GF-D8 (cell line): ENCODE results near the gene EYS.

Source experiments
- DNase-seq: peaks from one replicate; lab custom pipeline; 2025; lab: John Stamatoyannopoulos, UW

Gene EYS

GRCh38 chr6:64123761-64124633 is 1583.0 kb downstream of the EYS start:
- no peak for DNase-seq

DNA sequence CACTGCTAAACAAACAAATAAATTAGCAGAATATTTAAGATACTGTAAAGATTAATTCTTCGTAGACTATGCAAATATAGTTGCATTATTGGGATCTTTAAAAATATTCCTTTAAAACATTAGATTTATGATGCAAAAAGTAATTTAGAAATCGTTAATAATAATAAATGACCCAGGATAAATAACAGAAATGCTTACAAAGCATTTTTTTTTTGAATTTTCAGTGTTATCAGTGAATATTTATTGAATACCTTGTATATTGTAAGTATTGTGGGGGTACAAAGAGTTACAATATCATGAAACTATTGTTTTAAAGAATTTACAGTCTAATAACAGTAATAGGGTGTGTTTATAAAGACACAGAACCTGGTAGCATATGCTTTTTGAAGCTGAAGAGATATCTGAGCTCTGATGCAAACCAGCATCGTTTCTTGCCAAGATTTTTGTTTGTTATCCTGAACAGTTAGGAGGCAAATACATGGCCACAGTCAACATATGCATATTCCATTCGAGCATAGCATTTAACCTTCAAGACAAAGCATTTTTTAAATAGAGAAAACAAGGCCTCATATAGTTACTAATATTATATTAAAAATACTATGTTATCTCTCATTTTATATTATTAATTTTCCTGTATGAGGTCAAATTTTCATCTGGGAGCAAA is 1584.2 kb downstream of the EYS start:
- DNase-seq, result no peak

DNA sequence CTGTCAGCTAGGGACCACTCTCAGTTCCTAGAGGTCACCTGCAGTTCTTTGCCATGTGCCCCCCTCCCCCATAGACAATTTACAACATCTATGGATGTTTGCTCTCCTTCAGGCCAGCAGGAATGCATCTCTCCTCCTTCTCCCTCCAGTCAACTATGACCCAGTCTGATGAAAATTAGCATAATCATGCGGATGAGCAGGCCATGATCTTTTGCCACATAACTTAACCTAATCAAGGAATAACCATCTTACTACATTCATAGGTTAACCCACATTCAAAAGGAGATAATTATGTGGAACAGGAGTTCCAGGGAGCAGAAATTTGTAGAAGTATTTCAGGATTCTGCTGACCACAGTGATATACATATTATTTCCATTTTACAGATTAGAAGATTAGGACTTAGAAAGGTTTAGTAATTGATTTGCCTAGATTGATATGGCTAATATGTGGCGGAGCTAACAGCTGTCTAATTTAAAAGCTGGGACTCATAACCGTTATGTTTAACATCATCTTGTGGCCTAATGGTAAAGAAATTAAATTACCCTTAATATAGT is 1585.9 kb downstream of the EYS start:
- DNase-seq, result no peak

- no peak for DNase-seq
Observed at GRCh38 chr6:64113704-64114103, 1593.3 kb downstream of the EYS start.

GRCh38 chr6:64104051-64104450 is 1603.0 kb downstream of the EYS start:
- DNase-seq, result no peak

DNA sequence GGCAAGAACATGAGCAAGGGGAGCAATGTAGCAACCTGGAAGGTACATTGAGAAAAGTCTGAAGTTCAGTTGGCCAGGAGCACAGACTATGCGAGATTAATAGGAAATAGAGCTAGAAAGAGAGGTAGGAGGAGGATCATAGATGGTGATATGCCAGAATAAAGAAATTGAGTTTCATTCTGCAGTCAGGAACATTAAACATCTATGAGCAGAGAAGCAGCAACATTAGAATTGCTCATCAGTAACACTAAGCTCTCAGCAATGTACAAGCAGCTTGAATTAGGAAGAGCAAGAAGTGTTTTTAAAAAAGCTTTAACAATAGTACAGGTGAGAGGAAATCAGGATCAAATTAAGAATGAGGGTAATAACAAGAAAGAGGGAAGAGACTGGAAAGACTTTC is 1603.5 kb downstream of the EYS start:
- no peak for DNase-seq

GRCh38 chr6:64100702-64101303 is 1606.2 kb downstream of the EYS start:
- no peak for DNase-seq

DNA sequence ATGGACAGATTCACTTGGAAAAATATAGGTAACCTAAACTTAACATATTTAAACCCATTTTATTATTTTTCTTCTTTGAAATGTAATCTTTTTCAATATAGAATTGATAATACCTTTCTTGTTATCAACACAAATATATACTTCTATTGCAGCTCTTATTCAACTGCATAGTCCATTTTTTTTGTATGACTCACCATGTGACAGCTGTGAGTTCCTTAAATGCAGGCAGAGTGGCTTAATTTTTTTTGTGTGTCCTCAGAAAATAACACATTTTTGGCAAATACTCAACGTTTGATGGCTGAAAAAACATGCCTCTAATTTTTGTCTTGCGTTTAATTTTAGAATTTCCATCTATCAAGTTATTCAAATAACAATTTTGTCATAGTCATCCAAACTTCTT is 1616.7 kb downstream of the EYS start:
- no peak for DNase-seq

DNA sequence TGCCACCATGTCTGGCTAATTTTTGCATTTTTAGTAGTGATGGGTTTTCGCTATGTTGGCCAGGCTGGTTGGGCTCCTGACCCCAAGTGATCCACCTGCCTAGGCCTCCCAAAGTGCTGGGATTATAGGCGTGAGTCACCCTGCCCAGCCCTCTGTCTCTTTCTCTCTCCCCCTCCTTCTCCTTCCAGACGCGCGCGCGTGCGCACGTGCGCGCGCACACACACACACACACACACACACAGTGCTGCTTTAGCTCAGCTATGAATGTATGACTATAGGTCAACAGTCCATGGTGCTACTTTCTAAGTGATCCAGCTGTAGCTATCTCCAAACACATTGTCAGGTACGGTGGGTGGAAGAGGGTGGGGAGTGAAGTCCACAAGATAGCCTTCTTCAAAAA is 1621.9 kb downstream of the EYS start:
- DNase-seq, result no peak

- no peak for DNase-seq
Observed at GRCh38 chr6:64084185-64084663, 1622.8 kb downstream of the EYS start.

GRCh38 chr6:64083261-64083660 is 1623.8 kb downstream of the EYS start:
- DNase-seq, result no peak

DNA sequence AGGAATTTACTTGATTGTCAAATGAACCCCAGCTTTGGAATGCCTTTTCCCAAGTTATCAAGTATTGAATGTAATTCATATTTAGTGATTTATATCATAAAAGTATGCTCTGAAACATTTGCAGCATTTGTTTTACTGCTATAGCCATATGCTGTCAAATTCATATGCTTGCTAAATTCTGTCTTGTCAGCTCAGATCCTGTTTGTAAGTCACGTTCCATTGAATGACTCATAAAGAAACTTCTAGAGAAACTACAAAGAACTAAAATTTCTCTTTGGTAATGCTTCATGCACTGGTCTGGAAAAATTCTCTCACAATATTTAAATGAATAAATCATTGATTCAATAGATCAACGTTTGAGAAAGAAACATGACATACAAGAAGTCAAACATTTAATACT is 1625.6 kb downstream of the EYS start:
- DNase-seq, result no peak

- no peak for DNase-seq
Observed at GRCh38 chr6:64074981-64075380, 1632.0 kb downstream of the EYS start.

DNA sequence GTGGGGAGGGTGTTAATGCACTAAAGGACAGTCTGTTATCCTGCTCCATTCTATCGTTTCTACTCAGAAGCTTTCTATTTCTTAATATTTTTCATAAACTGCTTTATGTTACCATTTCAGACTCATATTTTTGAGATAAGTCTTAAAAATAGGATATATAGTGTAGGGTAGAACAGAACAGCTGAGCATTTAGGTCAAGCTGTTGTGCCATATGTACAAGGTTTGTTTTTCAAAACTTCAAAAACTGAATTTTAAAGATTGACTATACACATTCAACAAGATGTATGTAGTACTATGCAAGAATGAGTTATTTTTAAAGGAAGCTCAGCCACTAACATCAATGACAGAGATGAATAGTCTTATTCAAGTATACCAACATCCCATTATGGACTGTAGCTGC is 1634.3 kb downstream of the EYS start:
- DNase-seq, result no peak

DNA sequence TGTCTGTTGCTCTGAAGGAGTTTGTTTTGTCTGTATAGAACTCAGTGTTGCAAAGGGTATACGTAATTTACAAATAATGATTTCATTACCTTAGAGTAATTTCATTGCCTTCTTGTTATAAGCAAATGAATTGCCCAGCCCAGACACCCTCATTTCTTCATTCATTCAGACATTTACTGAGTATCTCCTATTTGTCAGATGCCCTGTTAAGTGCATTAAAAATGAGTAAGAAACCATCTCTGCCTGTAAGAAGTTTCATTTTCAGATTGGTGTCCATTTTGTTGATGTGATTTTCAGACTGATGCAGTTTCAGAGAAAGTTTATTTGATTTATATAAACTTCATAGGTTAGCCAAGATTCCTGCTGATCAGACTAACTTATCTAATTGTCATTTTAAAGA is 1642.1 kb downstream of the EYS start:
- DNase-seq, result no peak

GRCh38 chr6:64062960-64063683 is 1643.9 kb downstream of the EYS start:
- DNase-seq, result no peak

GRCh38 chr6:64054861-64055260 is 1652.2 kb downstream of the EYS start:
- no peak for DNase-seq

DNA sequence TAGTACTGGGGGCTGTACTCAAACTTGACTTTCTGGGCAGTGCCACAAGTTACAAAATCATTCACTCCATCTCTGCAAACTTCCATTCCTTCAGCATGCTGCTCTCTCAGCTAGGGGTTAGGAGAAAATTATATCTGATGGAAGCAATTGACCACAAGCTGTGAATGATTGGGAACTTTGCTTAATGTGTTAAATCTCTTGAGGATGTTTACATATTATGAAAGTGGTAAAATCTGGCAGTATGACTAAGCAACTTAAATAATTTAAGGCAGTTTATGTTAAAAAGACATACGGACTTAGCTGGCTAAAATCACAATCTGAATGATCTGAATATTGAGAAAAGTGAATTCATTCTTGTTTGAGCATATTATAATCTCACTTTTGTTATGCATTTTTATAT is 1656.4 kb downstream of the EYS start:
- DNase-seq, result no peak

DNA sequence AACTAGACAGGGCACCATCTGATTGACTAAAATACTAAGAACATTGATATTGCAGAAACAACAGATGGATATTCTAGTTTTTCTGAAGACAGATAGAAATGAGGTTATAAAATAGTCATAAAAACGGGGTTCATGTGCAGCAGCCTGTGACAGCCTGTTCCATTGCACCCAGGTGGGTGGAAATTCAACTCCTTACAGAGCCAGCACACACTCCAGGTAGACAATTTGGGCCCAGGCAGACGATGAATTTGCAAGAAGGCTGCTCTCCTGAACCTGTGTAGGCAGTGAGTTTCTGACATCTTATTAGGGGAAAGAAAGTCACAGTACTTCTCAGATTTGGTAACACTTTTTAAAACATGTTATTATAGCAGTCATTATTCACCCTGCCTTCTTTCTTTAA is 1657.3 kb downstream of the EYS start:
- DNase-seq, result no peak

- no peak for DNase-seq
Observed at GRCh38 chr6:64046746-64047208, 1660.2 kb downstream of the EYS start.

- DNase-seq, result no peak
Observed at GRCh38 chr6:64041373-64041772, 1665.7 kb downstream of the EYS start.

DNA sequence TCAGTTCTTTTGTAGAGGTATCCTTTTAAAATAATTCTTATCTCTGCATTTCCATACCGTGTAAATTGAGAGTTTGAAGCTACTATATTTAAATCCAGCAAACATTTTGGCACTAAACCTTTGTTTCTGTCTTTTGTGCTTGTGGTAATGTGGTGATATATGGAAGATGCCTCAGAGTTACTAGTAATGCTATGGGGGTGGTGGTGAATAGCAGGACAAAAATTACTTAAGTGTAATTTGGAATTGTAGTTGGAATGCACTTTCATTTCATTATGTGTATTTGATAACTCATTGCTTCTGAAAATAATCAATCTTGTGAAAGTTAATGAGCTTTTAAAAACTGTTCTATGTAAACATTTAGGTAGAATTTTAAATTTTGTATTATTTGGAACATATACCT is 1666.9 kb downstream of the EYS start:
- DNase-seq, result no peak
